HepG2 (cell line): ENCODE results near the gene CHST11.

Experiments used
- CTCF ChIP-seq: sonication (generic); formaldehyde crosslinking; IDR thresholded peaks from 2 replicates; pipeline ENCODE4 v1.5.0; 2020; ENCODE audit warnings: mild to moderate bottlenecking, missing genetic modification reagents, moderate library complexity
- ZNF337 ChIP-seq: sonication (generic); formaldehyde crosslinking; IDR thresholded peaks from 2 replicates; pipeline ENCODE4 v1.5.1; 2020; ENCODE audit warnings: missing genetic modification reagents, low read depth, mild to moderate bottlenecking, borderline replicate concordance

GRCh38 chr12:104571328-104571727 lies 114.6 kb downstream of the CHST11 start:
- TF ChIP-seq ZNF337 (CRISPR knock-in tag): no peak
- TF ChIP-seq CTCF: no peak
